HL-60/S4 treated with phorbol 12-myristate 13-acetate at 8.2 ng/mL for 4 days and 3 days (cell line): ENCODE measurements around the gene ZER1.
"Not testable (repeated sequence)": the region's sequence is repeated elsewhere in the genome, so short reads cannot be mapped to it uniquely, and the experiment has no call there.

Experiments used
- in situ Hi-C: fragments of 300-500 bp; cut with MboI; formaldehyde crosslinking; loops from 2 replicates; pipeline ENCODE4 v1.15.0; 2022; ENCODE audit warnings: low sequenced_read_pairs

The ZER1 gene

GRCh38 chr9:128696923-128697707 is 74.6 kb downstream of the ZER1 start:
- in situ Hi-C loops = no loop called here

- in situ Hi-C loops = no loop called here
Observed at GRCh38 chr9:128694344-128694743, 77.4 kb downstream of the ZER1 start.

GRCh38 chr9:128693738-128694137 is 78.0 kb downstream of the ZER1 start:
- in situ Hi-C loops = not testable (repeated sequence)

GRCh38 chr9:128690684-128691034 is 81.1 kb downstream of the ZER1 start:
- in situ Hi-C loops = no loop called here

GRCh38 chr9:128689820-128690683 is 81.7 kb downstream of the ZER1 start:
- in situ Hi-C loops = no loop called here

GRCh38 chr9:128689293-128689774 is 82.4 kb downstream of the ZER1 start:
- in situ Hi-C loops = no loop called here

- in situ Hi-C loops = no loop called here
Observed at GRCh38 chr9:128688501-128689292, 83.0 kb downstream of the ZER1 start, which contains the start of gene SET. TSS of gene SET (plus strand) at chr9:128689222. CDS start at chr9:128689583, 361 bp downstream.

- in situ Hi-C loops = no loop called here
Observed at GRCh38 chr9:128687453-128687852, 84.3 kb downstream of the ZER1 start.

GRCh38 chr9:128685636-128686489 is 85.9 kb downstream of the ZER1 start:
- in situ Hi-C loops = no loop called here

- in situ Hi-C loops = no loop called here
Observed at GRCh38 chr9:128684325-128685199, 87.2 kb downstream of the ZER1 start.

GRCh38 chr9:128684065-128684324 is 87.7 kb downstream of the ZER1 start:
- in situ Hi-C loops = no loop called here

GRCh38 chr9:128683340-128684064 is 88.2 kb downstream of the ZER1 start:
- in situ Hi-C loops = no loop called here
